Renal pelvis (tissue), 4 donors: ENCODE results near the gene CCDC27. TPM values are rescaled to one million over a fixed set of nuclear protein-coding genes. Genes with fewer than 3 reads are reported as not detected.

Source experiments
- DNase-seq: peaks from one replicate; pipeline ENCODE4 v3.0.0-alpha.2; 2013
- polyA plus RNA-seq, 3 donors: library from polyadenylated mRNA; unstranded; fragments of 120-200 nt; gene quantifications; one replicate each; pipeline ENCODE4 v1.2.1, GENCODE V29; 2013; ENCODE audit not compliant: insufficient read length in 3 of 3

The CCDC27 gene
- polyA plus RNA-seq, 3 donors, result 0.19 to 0.33 (median 0.30) TPM

DNA sequence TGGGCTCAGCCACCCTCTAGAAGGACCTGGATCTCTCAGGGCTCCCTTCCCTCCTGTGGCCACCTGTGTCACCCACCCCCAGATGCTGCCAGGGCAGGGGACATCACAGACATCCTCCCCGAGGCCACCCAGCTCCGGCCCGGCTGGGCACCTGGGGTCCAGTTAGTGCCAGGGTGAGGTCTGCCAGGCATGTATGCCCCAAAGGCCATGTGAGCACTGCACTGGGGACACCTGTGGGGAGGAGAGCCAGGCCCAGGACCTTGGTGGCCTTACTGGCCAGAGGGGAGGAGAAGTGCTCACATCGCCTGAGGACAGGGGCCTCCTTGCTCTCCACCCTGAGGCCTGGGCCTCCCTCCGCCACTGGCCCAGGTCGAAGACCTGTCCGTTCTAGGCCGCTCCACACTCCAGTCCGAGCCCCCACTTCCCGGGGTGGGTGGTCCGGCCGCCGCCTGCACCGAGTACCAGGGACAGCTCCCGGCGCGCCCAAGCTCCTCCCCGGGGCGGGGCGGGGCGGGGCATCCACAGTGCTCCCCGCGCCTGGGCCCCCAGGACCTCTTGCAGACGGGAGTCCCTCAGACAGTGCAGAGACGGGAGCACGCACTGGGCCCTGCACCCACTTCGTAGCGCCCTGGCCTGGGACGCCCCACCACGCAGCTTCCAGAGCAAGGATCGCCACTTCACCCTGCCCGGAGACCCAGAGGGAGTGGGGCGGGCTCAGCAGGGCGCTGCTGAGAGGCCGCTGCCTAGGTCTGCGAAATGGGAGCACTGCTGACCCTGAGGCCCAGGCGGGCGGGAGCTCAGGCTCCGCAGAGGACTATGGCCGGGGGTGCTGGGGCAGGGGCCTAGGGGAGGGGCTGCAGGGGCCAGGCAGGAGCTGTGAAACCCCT, 34.3 kb upstream of the CCDC27 start:
- peak; percentile 47 for DNase-seq

DNA sequence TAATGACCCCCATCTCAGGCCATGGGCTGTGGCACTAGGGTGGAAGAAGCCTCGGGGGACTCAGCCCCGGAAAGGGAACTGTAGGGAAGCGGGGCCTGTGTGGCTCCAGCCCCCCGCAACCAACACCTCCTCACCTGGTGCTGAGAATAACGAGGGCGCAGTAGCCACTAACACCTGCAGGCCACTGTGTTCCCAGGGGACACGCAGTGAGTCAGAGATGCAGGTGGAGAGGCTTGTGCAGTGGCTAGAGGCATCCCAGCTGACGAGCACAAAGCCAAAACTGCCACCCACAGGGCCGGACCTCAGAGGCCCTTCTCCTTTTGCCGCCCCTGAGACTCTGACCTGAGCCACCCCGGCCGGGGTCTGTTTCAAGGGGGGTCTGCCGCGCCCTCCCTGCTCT, 33.5 kb upstream of the CCDC27 start:
- DNase-seq, result no peak

DNA sequence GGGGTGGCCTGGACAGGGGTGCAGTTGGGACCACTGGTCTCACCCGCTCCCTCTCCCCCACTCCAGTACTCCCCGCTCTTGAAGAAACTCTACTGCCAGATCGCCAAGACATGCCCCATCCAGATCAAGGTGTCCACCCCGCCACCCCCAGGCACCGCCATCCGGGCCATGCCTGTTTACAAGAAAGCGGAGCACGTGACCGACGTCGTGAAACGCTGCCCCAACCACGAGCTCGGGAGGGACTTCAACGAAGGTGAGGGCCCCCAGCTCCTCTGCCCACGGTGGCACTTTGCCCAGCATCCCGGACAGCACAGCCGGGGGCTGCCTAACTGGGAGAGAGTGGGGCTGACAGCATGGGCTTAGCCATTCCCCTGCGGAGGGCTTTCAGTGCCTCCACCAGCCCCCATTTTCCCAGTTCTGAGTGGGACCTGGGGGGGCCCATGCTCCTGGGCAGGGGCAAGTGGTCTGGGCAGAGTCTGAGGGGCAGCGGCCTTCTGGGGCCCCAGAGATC, 30.2 kb upstream of the CCDC27 start:
- DNase-seq, result no peak

GRCh38 chr1:3722846-3723245, 29.4 kb upstream of the CCDC27 start:
- DNase-seq, result no peak

DNA sequence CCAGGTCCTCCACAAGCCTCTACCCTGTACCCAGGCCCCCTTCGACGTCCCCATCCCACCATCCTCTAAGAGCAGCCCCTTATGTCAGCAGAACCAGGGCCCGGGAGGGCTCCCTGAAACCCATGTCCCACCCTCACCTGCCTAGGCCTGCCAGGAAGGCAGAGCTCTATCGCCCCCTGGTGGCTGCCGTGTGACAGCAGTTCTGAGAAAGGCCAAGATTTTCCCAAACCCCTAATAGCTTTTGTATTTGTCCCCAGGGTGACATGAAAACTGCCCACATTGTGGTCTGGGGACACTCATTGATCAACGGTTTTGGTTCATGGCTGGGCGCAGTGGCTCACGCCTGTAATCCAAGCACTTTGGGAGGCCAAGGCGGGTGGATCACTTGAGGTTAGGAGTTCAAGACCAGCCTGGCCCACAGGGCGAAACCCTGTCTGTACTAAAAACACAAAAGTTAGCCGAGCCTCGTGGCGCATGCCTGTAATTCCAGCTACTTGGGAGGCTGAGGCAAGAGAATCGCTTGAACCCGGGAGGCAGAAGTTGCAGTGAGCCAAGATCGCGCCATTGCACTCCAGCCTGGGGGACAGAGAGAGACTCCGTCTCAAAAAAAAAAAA, 27.7 kb upstream of the CCDC27 start:
- peak; percentile 52 for DNase-seq

GRCh38 chr1:3725366-3725765, 26.9 kb upstream of the CCDC27 start:
- DNase-seq, result no peak

GRCh38 chr1:3727042-3727824, 25.0 kb upstream of the CCDC27 start:
- no peak for DNase-seq

- no peak for DNase-seq
These were observed 24.1 kb upstream of the CCDC27 start for GRCh38 chr1:3727825-3728776.

DNA sequence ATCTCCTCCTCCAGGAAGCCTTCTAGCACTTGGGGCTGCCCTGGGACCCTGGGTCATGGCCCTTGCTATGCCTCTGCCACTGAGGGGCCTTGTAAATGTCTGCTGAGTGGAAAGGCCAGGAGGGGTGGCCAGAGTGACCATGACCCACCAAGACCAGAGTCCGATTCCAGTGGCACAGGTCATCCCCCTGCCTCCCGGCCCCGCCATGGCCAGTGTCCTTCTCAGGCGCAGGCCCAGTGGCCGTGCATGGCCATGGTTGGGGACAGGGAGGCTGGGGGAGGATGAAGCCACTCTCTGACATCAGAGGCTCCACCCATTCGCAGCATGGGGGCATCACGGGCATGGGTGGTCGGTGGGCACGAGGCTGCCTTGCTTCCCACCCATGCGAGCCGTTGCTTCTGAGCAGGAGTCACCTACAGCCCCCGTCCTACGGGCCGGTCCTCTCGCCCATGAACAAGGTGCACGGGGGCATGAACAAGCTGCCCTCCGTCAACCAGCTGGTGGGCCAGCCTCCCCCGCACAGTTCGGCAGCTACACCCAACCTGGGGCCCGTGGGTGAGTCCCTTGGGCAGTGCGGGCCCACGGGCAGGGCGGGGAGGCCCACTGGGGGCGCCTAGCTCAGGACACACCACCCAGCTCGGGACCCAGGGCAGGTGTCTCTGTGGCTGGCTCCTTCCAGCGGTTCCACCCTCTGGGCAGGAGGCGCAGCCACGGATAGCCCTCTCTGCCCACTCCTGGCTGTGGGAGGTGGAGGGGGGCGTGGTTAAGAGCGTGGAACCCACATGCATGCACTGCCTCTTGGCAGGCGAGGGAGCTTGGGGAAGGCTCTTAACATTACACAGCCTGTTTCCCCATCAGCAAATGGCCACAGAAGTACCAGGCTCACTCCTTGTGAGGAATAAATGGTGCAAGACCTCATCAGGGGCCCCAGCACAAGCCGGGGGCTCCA, 22.4 kb upstream of the CCDC27 start:
- DNase-seq, result no peak

DNA sequence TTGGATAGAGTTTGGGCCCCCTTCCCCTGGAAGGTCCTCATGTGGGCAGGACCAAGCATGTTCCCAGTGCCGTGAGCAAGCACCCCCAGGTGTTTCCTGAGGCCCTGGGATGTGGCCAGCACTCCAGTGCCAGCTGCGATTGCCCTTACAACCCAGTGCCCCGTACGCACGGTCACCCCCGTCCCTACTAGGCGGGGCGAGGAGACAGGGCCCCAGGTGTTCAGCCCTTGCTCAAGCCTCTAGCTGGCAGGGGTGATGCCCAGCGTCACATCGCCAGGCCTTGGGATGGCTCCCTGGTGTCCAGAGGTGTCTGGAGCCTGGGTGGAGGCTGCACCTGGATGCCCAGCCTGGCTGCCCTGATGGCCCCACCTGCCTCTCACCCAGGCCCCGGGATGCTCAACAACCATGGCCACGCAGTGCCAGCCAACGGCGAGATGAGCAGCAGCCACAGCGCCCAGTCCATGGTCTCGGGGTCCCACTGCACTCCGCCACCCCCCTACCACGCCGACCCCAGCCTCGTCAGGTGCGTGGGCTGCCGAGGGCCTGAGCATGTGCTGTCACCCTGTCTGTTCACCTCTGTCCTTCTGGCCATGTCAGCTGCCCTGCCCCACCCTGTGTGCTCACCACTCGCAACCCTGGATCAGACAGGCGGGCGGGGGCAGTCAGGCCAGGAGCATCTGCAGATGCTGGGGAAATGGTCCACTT, 21.6 kb upstream of the CCDC27 start:
- DNase-seq, result no peak

DNA sequence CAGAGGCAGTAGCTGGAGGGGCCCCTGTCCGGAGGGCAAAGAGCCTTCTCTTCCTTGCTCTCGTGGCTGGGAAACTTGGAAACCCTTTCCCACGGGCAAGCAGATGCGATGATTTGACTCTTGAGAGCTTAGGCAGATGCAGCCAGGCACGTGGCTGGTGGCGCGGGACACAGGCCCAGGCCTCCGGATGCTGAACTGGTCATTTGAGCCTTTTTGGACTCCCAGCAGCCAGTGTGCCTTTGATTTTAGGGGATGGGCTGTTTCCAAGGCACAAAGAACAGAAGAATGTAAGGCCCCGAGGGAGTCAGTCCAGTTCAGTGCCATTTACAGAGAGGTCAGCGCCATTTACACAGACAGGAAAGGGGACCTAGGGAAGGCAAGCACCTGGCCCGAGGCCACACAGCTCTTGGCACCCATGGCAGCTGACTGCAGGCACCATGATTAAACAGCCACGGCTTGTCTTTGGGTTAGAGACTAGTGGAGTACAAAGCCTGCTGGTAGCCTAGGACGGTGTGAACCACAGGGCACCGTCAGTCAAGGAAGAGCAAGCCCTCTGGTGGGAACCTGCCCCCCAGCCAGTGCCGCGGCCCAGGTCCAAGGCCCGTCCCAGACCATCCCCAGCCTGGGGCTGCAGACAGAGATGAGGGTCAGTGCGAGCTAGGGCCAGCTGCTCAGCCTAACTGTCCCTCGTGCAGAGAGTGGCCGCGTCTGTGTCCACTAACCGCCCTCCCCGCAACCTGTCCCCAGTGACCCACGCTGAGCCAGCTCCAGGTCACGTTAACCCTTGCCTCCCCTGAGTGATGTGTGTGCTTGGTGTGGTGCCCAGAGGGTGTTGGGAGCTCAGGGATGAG, 20.4 kb upstream of the CCDC27 start:
- no peak for DNase-seq

- no peak for DNase-seq
These were observed 19.7 kb upstream of the CCDC27 start for GRCh38 chr1:3732434-3733093.

GRCh38 chr1:3733094-3733882, 19.0 kb upstream of the CCDC27 start:
- no peak for DNase-seq

- no peak for DNase-seq
These were observed 18.2 kb upstream of the CCDC27 start for GRCh38 chr1:3733883-3734589.

DNA sequence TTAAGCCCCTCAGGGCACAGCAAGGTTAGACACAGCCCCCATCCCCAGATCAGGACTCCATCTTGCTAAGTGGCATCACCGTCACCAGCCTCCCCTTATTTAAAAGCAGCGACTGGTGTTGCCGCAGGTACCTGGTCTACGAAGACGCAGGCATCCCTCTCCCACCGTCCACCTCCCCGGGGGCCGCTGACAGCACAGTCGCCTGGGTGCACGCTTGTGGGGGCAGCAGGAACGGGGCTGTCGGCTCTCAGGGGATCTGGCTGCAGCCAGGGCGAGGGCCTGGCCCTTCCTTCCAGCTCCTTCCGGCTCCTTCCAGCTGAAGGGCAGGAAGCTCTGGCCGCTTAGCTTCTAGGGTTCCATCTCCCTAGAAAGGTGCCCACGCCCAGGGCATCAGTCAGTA, 17.6 kb upstream of the CCDC27 start:
- DNase-seq, result no peak

- DNase-seq, result no peak
These were observed 17.1 kb upstream of the CCDC27 start for GRCh38 chr1:3735027-3735681.
